Measurements from ENCODE around the gene FILIP1L.

Gene FILIP1L

DNA sequence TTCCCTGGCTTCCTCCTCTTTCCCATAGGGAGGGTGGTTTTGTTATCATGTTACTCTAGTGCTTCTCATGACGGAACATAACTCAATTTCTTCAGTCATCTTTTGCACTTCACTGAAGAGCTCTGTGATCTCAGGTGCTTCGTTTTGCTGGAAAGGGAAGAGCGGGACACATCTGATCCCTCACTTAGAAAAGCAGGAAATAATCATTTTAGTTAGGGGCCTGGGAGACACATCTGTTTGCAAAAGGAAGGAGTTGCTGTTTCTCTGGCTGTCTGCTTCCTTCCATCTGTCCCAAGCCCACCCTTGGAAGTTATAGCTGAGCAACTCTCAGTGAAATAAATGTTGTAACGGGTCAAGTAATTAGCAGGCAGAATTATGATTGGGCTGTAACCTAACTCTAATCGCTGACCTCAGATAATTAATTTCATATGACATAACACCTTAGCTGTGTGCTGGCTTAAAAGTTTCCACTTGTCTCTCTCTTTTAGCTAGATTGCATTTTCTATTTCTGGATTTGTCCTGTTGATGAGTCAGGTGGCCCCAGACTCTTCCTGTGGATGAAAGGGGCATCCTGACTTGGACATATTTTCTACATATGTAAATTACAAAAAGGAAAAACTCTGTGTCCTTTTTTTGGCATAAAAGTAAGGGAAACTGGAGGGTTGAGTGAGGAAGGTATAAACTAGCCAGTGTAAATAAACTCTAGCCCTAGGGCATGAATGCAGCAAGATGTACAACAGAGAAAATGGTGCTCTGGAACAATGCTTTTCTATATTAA lies 11.0 kb upstream of the FILIP1L start:
- DNase-seq = no peak

DNA sequence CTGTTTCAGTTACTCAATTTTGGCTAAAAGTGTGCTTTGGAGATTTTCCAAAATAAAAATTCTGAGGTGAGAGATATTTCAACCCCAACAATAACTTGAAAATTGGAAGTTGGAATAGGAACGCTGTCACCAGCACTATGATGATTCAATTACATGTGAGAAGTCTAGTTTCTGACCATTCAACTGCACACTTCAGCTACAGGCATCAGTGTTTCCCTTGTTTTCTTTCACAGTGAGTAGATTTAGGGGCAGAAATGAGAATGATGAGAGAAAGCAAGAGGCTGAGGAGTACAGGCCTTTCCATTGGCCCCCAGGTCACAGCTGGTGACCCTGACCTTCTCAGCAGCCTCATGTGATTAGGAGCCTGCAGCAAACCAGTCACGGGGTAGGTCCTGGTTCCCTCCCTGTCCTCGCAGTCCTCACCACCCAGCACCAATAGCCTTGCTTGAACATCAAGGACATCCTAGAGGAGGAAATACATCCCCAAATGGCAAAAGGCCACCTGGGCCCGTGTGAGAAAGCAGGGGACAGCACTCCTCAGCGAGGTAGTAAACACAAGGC lies 10.0 kb upstream of the FILIP1L start:
- no peak for DNase-seq

DNA sequence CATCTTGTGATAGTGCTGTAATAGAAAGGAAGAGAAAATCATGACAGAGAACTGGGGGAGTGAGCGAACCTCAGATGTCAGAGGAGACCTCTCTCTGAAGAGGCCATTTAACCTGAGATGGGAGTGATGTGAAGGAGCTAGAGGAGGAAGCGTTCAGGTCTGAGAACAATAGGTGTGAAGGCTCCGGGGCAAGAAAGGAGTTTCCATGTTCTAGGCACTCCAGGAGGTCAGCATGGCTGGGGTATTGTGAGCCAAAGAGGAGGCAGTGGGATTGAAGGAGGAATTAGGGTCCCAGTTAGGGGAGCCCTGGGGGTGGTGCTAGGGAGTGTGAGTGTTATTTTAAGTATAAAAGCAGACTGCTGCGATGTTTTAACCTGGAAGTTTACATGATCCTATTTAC lies 8.8 kb upstream of the FILIP1L start:
- DNase-seq = no peak

DNA sequence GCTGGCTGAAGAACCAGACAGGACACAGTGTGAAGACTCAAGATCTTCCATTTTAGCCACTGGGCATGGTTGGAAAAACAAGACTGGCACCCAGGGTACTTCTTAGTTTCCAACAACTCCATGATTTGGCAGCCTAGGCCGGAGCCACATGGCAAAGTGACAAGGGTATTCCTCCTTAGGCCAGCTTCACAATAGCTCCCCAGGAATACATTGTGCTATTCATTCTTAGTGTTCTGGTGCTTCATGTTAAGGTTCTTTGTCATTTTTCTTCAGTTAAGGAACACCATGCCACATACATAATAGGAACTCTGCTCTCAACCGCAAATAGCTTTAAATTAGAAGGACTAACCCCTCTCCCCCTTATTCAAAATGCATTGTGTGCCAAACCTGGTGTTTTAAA lies 8.0 kb upstream of the FILIP1L start:
- no peak for DNase-seq

DNA sequence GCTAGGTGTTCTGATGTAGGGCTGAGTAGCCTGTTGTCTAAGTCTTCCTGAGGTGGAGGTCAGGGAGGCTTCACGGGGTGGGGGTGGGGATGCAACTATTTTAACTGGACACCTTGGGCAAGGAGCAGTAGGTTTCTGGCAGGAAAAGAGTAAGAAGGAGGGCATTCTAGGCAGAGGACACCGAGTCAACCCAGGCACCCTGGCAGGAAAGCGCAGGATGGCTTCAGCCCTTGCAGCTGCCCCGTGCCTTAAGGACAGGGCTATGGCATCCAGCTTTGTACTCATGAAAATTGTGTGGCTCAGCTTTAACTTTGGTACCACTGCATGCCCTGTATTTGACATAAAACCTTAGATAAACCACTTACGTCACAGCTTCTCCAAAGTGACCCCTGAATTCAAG lies 6.4 kb upstream of the FILIP1L start:
- no peak for DNase-seq

DNA sequence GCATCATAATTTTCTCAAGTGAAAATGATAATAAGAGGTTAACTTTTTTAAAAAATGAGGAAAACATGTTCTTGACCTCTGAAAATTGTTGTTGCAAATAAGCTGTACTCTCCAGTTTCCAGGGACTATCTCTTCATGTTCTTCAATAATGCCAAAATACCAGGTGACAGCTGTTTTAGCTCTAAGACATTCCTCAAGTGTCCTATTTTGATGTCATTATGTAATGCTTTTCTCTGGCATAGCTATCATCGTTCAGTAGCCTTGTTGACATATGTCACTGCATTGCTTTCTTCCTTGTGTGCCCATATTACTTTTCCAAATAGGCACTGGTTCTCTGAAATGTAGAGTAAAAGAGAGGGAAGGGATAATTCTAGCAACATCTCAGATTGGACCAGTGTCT lies 5.7 kb upstream of the FILIP1L start:
- no peak for DNase-seq

DNA sequence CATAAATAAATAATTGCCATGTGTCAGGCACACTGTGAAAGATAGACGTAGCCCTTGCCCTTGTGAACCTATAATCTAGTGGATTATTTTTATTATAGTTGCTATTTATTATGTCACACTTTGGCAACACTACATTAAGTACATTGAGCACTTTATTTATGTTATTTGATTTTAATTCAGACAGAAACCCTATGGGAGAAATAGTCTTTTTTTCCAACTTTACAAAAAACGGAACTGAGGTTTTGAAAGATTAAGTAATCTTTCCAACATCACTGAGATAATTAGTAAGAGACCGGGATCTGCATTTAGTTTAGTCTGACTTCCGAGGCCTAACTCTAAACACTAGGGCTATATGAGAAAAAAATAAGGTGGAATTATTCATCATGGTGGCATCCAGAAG lies 2.8 kb upstream of the FILIP1L start:
- DNase-seq = no peak

DNA sequence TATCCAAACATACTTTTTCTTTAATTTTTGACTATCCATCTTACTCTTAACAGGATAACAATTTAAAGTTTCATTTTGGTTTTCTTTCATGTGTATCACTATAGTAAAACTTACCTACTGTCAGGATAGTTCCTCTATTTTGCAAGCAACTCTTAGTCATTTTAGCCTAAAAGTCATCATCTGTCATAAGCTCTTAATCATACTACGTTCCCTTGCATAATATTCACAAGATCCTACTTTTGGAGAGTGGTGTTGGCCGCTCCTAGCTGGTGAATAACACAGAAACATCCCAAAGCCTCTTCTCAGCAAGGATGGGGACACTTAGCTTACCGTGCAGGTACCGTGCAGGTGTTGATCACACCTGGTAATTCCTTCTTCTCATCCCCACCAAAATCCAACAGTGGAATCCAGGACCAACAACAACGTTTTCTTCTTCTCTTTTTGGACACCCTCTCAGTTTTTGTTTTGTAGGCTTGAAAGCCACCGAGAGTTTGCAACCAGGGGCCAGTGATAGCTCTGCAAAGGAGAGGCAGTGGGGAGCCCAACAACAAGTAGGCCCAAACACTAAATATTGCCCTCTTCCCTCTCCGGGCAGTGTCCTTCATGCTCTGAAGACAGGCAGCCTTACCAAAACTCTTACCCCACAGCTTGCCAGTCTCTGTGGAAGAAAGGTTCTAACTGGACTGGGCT lies 433 bp downstream of the FILIP1L start:
- no peak for DNase-seq

DNA sequence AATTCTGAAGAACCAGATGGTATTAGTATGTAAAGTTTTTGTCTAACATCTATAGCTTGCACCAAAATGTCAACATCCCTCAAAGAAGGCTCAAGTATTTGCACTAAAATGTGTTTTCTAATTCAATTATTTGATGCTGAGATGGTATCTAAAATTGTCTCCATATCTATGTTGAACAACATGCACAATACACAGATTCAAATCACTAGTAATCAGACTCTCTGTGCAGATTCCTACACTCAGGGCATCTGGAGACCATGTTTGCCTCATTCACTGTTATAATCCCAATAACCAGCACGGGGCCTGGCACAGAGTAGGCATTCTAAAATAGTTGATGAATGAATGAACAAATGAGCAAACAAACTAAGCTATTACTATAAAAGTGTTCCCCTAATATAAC lies 2.6 kb downstream of the FILIP1L start:
- no peak for DNase-seq

DNA sequence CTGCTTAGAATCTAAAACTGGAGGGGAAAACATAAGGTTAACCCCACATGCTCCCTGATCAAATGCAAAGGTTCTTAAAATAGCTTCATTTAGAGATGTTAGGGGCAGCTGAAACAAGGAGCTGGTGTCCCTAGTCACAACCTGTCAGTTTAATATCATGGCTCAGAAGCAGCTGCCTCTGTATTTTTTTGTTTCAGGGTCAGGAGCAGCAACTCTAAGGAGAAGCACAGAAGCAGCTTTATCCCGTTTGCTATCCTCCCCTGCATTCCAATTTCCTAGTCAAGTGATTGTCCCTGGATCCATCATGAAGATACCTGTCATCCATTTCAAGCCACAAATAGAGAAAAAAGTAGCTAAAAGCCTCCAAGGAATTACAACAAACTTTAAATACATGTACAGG lies 4.1 kb downstream of the FILIP1L start:
- DNase-seq = no peak

DNA sequence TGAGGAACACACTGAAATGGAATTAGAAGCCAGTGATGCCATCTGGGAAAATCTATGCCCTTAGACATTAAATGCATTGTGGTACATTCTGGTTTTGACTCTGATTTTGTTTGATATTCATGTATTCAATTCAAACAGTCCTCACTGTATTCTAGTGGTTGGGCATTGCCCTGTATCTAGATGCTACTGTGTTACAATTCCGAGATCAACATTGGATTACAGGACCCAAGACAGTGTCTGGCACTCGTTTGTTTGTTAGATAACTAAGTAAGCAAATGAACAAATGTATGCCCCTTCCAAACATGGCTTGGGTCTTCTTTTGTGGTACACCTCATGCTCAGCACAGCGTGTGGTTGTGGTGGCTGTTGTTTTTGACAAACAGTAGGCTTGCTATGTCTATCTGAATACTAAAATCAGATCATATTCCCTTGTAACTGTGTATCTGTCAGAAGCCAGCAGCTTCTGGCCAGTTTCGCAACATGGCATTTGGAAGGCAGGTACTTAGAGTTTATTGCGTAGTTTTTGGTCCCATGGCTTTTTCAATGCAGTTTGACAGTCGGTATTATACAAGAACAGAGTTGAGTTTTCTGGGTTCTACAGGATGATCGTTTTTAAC lies 5.7 kb downstream of the FILIP1L start:
- DNase-seq = no peak

DNA sequence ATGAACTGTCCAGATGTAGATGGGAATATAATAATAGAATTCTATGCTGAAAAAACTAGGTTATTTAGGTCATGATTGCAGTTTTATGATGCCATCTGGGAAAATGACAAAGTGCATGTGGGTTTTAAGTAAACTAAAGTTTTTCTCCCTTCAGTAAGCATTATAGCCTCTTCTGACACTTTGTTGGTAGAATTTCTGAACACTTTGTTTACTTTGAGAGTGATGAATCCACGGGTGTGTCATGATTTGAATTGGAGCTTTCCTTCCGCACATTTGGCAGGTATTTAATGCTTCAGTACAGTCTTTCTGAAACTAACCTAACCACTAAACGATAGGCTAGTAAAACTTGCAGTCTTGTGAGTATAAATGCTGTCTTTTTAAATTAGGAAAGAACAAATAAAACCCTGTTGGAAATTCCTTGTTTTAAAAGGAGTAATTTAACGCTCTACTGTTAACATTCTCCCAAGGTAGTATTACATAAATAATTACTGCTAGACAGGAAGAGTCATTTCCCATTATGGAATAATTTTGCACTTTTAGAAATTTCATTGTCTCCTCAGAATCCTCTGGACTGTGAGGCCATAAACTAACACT lies 7.0 kb downstream of the FILIP1L start:
- no peak for DNase-seq

DNA sequence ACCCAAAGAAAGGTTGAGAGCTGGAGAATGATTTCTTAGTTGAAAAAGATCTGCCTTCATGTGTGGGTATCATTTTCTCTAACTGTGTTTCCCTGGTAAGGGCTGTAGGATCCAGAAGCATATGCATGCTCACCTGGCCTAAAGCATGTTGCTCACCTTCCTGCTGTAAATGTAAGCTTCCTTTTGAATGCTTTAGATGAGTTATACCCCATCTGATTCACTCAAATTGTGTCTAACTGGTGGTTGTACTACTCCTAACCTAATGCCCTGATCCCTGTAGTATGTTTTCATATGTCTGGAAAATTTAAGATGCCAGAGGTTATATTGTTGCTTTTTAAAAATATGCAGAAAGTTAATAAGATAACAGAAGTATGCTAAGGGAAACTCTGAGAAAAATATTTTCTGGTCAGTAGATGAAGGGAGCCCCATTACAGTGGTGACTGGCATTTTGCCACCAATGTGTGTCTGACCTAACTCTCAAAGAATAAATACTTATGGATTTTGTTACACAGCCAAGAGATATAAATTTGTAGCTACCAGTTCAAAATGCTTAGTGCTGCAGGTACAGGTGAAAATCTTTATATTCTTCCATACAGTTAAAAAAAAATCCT lies 7.7 kb downstream of the FILIP1L start:
- DNase-seq = no peak

DNA sequence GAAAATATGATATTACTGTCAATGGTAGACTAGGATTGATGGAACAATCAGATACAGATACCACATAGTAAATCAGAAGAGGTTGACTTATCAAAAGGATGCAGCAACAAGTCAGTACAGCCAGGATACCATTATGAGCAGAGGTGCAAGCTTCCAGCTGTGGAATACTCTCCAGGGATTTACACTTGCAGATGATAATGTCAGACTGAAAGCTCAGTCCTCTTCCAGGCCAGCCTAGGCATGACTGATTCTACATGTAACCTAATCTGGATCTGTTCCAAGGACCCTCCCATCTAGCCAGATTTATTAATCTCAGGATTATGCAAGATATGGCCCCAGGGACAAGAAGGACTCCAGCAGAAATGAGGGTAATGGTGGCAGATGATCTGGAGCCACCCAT lies 8.2 kb downstream of the FILIP1L start:
- DNase-seq = no peak

DNA sequence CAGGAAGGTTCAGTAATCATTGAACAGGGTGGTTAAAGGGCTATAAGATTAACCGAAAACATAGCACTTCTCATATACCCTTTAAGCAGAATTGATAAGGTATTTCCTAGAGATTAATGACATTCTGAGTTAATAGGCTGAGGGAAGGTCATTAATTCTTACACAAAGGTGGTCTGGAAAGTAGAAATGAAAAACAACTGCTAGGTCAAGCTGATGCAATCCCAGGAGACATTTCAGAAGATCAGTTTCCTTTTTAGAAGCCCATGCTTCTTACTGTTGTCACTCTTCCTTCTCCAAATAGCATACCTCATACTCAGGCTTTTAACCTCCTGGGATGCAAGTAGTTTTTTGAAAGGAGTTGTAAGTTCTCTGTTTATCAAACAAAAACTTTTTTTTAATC lies 8.8 kb downstream of the FILIP1L start:
- DNase-seq = no peak

DNA sequence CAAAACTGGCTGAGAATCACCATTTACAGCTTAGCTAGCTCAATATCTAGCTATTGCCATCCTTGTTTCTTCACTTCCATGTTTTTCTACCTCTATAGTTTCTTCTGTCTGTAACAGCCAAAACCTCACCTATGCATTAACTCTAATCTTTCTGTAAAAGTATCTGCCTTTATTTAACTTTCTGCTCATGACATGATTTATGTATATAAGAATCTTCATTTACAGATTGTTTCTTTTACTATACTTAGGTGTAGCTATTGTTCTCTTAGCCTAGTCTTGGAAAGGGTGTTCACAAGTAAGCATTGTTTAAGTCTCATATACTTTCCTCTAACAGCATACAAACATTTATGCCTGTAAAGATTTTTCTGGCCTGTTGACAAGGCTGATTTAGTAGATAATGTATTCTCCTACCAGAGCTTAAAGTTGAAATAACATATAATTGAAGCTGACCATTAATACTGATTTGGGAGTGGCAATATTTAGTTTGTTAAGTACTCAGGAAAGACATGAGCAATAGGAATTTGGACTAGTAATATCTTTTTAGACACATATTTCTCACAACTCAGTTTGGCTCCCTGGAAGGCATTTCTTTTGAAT lies 9.4 kb downstream of the FILIP1L start:
- DNase-seq = no peak

DNA sequence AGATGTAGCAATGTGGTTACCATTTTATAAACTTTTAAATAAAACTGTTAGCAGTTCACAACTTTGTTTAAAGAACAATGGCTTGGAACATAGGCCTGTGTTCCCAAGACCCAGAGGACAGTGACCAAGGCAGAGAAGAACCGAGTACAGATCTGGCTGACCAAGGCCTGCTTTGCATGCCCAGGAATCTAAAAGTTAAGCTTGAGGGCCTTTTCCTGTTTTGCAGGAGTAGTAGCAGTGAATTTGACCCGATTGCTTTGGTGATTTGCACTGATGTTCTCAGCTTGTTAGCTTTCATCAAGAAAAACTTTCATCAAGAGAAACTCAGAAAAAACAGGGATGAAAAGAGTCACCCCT lies 9.9 kb downstream of the FILIP1L start:
- no peak for DNase-seq

DNA sequence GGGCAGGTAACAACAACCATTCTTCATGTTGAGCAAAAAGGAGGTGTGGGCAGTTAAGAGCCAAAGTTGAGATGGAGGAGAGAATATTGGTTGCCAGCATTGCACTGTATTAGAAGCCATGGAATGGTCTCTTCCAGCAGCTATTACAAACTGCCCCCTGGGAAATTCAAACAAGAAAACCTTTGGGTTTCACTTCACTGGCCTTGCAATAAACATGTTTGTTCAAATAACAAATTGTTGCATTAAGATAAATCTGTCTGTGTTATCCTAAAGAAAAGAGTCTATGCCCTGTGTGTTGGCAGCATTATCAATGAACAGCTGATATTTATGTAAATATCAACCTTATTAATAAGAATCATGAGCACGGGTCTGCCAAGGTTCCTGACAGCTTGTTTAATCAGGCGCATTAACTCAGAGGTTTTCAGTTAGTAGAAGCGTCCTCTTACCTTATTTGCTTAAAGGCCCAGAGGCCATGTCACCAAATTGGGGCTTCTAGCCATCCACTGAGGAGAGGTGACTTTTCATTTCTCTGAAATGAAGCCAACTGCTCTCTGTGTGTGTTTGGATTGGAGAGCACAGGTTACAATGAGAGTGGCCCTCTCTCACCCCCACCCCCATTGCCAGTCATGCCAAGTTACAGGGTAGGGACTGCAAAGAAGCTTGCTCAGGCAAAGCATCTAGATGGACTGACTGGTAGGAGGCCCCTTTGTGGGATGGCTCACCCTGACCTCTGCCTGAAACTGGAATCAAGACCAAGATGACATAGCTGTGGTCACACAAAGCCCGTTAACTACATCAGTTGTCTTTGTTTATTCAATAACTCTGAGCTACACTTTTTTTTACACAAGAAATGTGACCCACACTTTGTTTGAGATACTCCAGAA lies 10.5 kb downstream of the FILIP1L start:
- no peak for DNase-seq

DNA sequence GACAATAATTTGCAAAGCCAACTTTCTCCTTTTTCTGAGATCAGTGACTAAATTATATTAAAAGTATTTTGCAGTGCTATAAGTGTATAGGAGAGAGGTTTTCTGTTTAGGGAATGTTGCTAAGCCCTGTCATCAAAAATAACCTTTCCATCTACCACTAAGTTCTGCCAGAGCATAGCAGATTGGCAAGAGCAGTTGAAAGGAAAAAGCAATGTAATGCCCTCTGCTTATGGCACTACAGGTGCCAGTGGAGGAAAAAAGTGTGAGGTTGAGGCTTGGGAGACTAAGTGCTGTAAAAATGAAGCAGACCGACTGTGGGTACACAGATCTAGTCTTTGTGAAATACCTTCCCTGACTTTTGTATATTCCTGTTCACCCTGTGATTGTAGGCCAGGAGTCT lies 11.5 kb downstream of the FILIP1L start:
- no peak for DNase-seq

DNA sequence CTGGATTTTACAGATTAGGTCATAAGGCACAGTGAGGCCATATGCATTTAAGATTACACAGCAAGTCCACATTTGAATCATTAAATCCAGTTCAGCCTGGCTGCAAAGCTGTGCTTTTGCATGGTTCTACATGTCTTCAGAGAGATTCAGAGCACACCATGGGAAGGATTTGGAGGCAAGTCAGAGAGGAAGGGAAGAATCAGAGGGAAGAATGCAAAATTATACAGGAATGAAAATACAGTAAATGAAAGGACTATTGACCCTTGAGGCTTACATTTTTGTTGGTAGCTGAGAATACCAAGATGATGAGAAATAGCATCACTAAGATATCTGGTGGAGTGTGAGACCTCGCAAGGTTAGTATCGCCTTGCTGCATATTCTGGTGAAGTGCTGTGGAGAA lies 13.9 kb downstream of the FILIP1L start:
- DNase-seq = no peak

All from amygdala (tissue), 56 donors.